Activated CD8-positive, alpha-beta memory T cell treated with anti-CD3 and anti-CD28 coated beads for 24 hours (primary cell): ENCODE data around the gene SLC1A1.
"Not testable (repeated sequence)": the region's sequence is repeated elsewhere in the genome, so short reads cannot be mapped to it uniquely, and the experiment has no call there.

ENCODE experiments used
- DNase-seq: peaks from one replicate; pipeline ENCODE4 v3.0.0-alpha.2; 2020

The SLC1A1 gene

DNA sequence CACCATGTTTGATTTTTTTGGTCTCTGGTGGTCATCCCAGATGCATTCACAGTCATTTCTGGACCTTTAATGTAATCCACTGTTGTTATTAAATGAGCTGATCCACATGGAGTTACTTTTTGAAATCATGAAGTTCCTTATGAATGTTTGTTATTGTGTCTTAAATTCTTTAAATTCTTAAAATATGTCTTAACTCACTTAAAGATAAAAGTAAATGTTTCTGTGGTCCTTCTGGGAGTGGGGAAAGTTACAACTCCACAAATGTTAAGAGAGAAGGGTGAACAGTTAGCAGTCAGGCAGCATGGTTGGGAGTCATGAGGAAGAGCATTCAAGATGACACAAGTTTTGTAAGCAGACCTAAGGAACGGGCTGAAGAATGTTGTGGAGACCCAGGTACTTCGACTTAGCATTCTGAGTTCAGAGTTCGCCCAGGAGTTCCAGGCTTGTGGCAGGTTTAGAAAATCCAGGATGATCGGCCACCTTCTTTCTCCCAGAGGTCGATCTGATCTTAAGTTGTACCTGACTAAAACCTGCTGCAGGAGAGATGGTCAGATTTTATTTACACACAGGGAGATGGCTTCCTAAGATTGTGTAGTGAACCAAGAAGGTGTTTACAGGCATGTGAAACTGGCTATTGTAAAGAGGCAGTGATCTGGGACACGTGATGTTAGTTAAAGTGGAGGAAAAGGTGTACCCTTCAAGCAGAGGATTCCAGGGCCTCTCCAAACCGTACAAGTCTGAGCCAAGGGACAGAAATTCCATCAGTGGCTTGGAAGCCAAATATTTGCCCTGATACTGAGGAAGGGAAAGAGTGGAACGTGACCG is 17.2 kb downstream of the SLC1A1 start:
- DNase-seq, result no peak

DNA sequence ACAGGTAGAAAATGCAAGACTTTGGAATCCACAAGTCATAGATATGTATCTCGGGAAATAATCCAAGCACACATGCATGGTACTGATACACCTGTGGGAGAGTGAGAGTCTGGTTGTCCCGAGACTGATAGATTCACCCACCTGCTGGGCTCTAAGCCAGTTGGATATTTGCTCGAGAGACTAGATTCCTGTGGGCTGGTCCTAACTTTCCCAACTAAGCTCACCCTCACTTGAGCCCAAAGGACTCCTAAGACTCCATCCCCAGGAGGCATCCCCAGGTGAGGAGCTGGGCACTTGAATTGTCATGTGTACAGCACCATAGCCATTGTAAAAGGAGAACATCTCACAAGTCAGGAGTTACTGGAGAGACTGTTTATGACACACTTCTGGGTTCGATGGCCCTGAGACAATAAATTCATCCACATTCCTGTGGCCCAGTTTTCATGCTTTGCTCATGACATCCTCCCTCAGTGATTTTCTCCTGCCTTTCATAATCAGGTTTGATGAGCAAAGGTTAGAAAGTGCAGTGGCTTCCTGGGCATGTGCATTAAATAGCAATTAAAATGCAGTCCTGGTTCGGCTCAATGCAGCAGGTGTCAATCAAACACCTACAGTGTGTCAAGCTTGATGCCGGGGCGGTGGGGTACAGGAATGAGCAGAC is 18.1 kb downstream of the SLC1A1 start:
- no peak for DNase-seq

DNA sequence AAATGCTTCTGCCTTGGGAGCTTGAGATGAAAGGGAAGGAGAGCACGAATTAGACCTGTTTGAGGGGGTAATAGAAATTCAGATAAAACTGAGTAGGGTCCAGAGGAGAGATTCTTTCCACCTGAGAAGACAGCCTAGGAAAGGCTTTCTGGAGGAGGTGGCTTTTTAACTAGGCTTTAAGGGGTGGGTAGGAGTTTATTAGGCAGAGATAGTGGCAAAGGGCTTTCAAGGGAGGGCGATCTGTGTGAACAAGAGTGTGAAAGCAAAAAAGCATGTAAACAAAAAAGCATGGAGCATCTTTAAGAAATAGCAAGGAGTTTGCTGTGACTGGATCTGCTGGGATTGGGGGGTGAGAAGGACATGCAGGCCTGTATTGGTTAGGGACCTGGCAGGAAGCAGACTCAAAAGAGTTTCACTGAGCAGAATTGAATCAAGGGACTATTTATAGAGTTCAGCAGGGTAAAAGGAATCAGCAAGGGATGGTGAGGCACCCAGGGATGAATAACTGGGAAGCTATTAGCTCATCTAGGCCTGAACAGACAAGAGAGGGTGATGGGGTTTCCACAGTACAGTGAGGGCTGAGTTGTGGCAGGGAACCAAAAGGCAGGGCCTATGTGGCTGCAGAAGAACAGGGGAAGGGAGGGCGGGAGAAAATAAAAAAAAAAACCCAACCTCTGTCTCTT is 18.8 kb downstream of the SLC1A1 start:
- DNase-seq, result no peak

DNA sequence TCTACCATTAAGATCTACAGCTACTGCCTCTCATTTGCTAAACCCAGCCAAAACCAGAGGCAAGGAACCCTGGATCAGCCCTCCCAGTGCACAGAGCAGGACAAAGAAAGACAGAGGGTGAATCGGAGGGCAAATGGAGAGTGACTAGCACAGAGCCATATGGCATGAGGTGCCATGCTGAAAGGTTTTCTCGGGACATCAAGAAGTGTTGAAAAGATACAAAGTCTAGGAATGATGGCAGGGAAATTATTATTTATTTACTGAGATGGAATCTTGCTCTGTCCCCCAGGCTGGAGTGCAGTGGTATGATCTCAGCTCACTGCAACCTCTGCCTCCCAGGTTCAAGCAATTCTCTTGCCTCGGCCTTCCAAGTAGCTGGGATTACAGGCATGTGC is 19.3 kb downstream of the SLC1A1 start:
- DNase-seq, result no peak

DNA sequence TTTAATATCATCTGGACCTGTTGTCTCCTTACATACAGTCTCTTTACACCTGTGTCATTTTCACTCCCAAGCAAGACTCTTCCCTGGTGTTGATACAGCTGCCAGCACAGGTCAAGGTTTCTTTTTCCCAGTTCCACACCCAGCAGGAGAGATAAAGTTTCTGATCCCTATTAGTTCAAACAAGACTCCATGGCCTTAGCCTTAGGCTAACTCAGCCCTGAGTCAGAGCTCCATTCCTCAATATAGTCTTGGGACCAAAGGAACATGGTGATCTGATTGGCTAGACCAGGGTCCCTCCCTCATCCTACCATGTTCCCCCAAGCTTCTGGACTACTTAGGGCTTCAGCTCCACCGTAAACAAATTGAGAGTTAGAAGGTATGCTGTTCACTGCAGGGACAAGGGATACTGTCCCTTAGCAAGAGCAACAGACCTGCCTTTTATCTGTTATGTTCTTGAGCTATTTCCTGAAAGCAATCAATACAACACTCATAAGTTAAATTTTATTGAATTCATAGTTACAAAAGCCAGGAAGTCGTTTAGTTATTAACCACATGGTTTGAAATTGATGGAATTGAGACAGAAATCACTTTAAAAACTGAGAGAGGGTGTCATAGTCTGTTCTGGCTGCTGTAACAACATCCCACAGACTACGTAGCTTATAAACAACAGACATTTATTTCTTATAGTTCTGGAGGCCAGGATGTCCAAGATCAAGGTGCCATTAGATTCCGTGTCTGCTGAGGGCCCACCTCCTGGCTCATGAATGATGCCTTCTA is 20.5 kb downstream of the SLC1A1 start:
- DNase-seq, result no peak

DNA sequence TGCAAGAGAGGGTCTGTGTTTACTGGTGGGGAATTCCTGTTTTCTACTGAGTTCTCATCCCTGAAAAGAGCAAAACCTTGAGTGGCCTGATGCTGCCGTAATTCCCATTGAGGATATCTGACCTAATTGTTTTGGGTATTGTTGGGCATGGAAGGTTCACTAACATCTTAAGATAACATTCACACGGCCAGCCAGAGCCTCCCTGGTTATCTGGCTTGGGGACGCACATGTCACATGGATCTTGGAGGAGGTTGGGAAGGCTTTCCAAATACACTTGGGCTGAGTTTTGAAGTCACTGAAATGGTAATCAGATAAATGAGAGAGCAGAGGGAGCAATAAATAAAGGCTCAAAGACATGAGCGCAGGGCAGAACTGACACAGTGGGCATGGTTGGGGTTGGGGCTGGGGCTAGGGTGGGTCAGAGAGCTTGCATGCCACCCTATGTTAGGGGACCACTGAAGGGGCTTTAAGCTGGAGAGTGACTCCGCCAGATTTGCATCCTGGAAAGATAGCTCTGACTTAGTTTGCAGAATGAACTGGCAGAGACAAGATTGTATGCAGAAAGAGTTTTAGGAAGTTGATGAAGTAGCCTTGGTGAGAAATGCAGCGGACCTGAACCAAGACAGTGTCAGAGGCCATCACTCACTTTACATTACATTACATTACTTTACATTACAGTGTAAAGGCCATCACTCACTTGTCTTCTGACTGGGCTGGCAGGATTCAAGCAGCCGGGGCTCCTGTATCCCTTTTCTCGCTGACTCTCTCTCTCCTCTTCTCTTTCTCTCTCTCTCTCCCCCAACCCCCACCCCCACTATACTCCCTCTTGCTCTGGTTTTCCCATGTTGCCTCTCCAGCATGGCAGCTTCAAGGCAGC is 24.2 kb downstream of the SLC1A1 start:
- DNase-seq, result no peak

DNA sequence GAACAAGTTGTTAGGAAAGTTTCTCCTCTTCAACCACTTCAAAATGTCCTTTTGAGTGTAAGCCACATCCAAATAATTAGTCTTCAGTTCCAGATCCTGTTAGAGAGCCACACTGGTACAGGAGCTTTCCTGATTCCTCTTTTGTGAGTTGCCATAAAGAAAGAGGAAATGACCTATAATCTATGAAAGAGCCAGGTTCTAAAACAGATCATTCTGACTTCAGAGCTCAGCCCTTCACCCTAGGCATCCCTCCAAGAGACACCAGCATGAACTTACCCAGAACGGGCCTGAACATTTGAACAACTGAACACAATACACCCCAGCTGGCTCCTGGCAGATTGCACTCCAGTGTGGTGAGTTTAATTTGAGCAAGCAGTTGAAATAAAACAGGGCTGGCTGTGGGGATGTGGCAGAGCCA is 25.7 kb downstream of the SLC1A1 start:
- DNase-seq, result no peak

DNA sequence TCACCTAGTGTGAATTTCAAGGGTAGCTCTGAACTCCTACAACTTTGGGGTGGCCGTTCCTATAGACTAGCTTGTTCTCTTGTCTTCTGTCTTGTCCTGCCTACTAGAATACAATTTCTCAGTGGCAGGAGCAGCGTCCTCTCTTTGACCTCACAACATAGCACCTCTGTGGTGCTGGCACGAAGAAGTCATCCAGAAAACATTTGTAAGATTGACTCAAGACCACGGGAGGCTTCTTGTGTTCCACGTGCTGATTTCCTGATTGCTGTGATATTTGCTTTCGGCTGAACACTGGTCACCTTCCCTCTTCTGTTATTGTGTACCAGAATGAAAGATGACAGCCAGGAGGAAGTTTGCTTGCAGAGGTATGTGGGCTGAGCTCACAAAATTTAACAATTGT is 27.0 kb downstream of the SLC1A1 start:
- no peak for DNase-seq

DNA sequence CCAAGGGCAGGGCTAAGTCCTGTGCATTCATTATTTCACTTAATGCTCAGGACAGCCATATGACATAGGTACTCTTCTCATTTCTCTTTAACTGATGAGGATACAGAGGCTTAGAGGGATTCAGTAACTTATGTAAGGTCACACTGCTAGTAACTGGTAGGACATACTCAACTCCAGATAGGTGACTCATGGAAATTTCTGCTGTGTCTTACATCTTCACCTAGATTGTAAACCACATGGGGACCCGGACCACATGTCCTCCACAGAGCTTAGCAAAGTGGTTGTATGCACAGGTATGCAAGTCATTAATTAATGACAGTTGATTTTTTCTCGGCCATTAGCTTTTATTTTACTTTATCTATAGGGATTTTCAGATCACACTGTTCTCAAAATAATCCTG is 29.3 kb downstream of the SLC1A1 start:
- no peak for DNase-seq

DNA sequence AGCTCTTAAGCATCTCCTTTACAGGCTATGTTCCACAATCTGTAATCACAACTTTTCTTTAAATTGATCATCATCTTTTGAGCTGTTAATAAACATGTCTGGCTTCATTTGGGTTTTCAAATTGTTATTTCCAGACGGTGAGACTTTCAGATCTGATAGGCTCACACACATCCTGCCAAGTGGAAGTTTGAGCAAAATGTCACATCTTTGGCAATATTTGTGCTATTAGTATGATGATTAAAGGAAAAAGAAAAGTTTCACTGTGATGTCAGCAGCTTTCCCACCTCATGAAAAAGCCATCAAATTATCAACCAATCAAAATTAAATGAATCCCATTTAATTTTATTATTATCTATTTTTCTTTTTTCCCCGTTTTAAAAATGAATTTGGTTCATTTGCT is 29.8 kb downstream of the SLC1A1 start:
- DNase-seq, result no peak

DNA sequence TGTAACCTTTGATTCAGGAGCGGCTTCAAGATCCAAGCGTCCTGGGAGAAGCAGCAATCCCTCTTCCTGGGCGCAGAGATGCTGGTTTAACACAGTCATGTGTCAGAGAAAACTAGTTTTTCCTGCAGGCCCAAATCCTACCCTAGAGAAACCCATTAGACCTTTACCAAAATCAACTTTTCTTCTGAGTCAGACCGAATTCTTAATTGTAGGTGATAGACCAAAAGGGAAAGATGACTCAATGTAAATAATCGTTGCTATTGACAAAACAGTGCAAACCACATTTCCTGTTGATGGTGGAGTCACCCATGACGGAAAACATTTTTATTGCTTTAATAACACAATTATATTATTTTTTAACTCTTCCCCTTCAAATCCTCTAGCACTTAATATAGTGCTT is 40.1 kb downstream of the SLC1A1 start:
- DNase-seq, result no peak

DNA sequence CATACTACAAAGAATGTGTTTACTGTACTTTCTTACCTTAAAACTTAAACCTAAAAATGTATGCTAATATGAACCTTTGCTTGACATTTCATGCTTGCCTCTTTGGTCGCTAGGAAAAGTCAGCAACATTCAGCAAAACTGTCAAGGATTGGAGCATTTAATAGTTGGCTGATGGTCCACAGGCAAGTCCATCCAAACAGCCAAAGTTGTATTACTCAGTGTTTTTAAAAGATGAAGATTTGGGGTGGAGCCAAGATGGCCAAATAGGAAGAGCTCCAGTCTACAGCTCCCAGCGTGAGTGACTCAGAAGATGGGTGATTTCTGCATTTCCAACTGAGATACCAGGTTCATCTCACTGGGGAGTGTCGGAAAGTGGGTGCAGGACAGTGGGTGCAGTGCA is 40.6 kb downstream of the SLC1A1 start:
- not testable (repeated sequence) for DNase-seq

DNA sequence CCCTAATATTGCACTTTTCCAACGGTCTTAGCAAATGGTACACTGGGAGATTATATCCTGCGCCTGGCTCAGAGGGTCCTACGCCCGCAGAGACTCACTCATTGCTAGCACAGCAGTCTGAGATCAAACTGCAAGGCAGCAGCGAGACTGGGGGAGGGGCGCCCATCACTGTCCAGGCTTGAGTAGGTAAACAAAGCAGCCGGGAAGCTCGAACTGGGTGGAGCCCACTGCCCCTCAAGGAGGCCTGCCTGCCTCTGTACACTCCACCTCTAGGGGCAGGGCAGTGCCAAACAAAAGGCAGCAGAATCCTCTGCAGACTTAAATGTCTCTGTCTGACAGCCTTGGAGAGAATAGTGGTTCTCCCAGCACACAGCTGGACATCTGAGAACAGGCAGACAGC is 41.1 kb downstream of the SLC1A1 start:
- DNase-seq, result not testable (repeated sequence)

DNA sequence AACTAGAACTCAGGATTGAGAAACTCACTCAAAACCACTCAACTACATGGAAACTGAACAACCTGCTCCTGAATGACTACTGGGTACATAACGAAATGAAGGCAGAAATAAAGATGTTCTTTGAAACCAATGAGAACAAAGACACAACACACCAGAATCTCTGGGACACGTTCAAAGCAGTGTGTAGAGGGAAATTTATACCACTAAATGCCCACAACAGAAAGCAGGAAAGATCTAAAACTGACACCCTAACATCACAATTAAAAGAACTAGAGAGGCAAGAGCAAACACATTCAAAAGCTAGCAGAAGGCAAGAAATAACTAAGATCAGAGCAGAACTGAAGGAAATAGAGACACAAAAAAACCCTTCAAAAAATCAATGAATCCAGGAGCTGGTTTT is 43.6 kb downstream of the SLC1A1 start:
- DNase-seq, result not testable (repeated sequence)

DNA sequence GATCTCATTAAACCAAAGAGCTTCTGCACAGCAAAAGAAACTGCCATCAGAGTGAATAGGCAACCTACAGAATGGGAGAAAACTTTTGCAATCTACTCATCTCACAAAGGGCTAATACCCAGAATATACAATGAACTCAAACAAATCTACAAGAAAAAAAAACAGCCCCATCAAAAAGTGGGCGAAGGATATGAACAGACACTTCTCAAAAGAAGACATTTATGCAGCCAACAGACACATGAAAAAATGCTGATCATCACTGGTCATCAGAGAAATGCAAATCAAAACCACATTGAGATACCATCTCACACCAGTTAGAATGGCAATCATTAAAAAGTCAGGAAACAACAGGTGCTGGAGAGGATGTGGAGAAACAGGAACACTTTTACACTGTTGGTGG is 45.9 kb downstream of the SLC1A1 start:
- DNase-seq, result not testable (repeated sequence)

DNA sequence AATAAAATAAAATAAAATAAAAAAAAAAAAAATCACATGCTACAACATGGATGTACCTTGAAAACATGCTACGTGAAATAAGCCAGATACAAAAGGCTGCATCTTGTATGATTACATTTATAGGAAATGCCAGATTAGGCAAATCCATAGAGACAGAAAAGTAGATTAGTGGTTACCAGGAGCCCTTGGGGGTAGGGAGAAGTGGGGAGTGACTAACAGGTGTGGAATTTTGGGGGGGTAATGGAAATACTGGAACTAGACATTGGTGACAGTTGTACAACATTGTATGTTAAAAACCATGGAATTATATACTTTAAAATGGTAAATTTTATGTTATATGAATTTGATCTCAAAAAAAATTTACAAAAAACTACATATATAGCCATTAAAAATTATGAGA is 47.3 kb downstream of the SLC1A1 start:
- DNase-seq, result no peak

DNA sequence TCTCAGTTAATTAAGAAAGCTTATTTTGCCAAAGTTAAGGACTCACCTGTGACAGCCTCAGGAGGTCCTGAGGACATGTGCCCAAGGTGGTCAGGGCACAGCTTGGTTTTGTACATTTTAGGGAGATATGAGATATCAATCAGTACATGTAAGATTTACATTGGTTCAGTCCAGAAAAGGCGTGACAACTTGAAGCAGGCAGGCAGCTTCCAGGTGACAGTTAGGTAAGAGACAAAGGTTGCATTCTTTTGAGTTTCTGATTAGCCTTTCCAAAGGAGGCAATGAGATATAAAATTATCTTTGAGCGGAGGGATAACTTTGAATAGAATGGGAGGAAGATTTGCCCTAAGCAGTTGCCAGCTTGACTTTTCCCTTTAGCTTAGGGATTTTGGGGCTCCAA is 47.8 kb downstream of the SLC1A1 start:
- no peak for DNase-seq

DNA sequence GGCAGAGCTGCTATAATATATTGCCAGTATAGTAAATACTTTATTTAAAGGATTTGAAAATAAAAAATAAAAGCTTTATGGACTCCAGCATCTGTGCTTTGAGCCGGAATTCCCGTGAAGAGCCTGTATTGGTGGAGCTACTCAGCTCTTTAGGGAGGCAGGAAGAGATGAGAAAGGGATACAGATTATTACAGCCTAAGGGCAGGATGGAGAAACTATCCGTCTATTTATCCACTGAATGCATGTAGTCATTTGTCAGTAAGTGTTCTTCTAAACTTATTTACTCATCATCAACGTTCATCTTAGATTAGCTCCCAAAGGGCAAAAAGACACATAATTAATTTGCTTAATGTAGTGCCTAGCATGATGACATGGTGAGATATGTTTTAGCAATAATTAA is 48.4 kb downstream of the SLC1A1 start:
- no peak for DNase-seq

DNA sequence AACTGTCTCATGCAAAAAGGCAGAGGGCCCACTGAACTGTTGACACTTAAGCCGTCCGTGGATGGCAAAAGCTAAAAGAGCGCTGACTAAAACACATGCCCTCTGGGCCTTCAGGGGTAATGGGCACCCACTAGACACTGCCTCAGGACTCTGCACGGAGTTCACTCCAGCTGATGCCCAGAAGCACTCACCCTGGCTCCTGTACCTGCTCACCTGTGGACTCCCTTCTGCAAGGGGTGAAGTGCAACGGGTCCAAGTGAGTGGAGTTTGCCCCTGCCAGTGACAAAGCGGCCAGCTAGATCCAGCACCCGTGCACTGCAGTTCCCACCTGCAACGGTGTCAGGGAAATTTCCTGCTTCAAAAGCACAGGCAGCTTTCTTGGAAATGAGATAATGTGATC is 50.2 kb downstream of the SLC1A1 start:
- no peak for DNase-seq

DNA sequence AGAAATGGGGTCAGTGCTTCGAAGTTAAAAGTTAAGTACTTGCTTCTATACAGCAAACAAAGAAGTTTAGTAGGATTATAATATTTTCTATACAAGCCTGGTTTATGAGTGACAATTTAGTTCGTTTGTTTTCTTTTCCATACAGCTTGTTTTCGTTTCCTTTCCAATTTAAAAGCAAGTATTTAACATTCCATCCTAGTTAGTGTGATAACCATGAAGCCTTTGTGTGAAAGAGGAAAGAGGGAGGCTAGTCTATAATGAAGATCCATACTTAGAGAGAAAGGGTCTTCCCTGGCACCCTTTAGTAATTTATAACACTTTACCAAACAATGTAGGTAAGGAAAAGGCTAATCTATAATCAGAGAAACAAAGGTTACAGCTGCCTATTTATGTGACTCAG is 51.0 kb downstream of the SLC1A1 start:
- DNase-seq, result no peak

DNA sequence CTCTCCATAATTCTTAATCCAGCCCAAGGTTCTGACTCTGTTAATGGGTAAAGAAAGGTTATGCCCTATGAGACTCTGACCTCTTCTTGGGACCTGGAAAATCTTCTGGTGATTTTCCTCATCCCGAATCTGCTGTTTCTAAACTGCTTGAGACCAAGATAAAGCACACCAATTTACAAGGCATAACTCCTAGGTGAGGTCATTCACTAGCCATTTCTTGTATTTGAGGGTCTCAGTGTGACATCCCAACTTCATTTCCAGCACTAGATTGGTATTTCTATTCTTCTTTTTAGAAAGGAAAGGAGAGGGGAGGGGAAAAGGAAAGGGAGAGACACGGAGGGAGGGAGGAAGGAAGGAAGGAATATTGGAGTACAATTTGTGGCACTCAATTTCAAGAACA is 51.6 kb downstream of the SLC1A1 start:
- DNase-seq, result no peak

DNA sequence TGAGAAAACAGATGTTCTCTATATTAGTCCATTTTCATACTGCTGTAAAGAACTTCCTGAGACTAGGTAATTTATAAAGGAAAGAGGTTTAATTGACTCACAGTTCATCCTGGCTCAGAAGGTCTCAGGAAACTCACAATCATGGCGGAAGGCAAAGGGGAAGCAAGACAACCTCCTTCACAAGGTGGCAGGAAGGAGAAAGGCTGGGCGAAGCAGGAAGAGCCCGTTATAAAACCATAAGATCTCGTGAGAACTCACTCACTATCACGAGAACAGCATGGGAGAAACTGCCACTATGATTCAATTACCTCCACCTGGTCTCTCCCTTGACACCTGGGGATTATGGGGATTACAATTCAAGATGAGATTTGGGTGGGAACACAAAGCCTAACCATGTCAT is 54.4 kb downstream of the SLC1A1 start:
- not testable (repeated sequence) for DNase-seq
